SIG-M5 treated with dmso at 0.1 percent for 504 hours (cell line): Measurements from ENCODE around the gene FOXL2NB.
"Not testable (repeated sequence)": the region's sequence is repeated elsewhere in the genome, so short reads cannot be mapped to it uniquely, and the experiment has no call there.

Experiments
- DNase-seq: peaks from one replicate; lab custom pipeline; 2025; ENCODE audit not compliant: unreplicated experiment; lab: John Stamatoyannopoulos, UW

The FOXL2NB gene

GRCh38 chr3:138946663-138947494 is at the start of gene FOXL2NB, which contains the start of gene FOXL2:
FOXL2NB (plus strand) TSS chr3:138947217; CDS start chr3:138947365, 148 bp downstream.
FOXL2 (minus strand) TSS chr3:138947137; CDS start chr3:138946722, 415 bp downstream.
- peak; percentile 65 for DNase-seq

GRCh38 chr3:138898301-138898700 is 48.7 kb upstream of the FOXL2NB start:
- no peak for DNase-seq

- DNase-seq = no peak
Observed at GRCh38 chr3:138898708-138899107, 48.3 kb upstream of the FOXL2NB start.

GRCh38 chr3:138899351-138899991 is 47.5 kb upstream of the FOXL2NB start:
- no peak for DNase-seq

GRCh38 chr3:138901567-138901966 is 45.5 kb upstream of the FOXL2NB start:
- peak; percentile 65 for DNase-seq

GRCh38 chr3:138902171-138902570 is 44.8 kb upstream of the FOXL2NB start:
- no peak for DNase-seq

GRCh38 chr3:138907539-138907938 is 39.5 kb upstream of the FOXL2NB start:
- no peak for DNase-seq

GRCh38 chr3:138908846-138909245 is 38.2 kb upstream of the FOXL2NB start:
- peak; percentile 52 for DNase-seq

- DNase-seq = no peak
Observed at GRCh38 chr3:138909904-138910303, 37.1 kb upstream of the FOXL2NB start.

- DNase-seq = no peak
Observed at GRCh38 chr3:138911621-138912020, 35.4 kb upstream of the FOXL2NB start.

- DNase-seq = no peak
Observed at GRCh38 chr3:138912237-138912636, 34.8 kb upstream of the FOXL2NB start.

- no peak for DNase-seq
Observed at GRCh38 chr3:138913766-138914165, 33.3 kb upstream of the FOXL2NB start.

- DNase-seq = peak; percentile 91
Observed at GRCh38 chr3:138914870-138915502, 32.0 kb upstream of the FOXL2NB start.

- peak; percentile 92 for DNase-seq
Observed at GRCh38 chr3:138915503-138916498, 31.2 kb upstream of the FOXL2NB start.

- no peak for DNase-seq
Observed at GRCh38 chr3:138916824-138917223, 30.2 kb upstream of the FOXL2NB start.

GRCh38 chr3:138919325-138919724 is 27.7 kb upstream of the FOXL2NB start:
- DNase-seq = no peak

- DNase-seq = no peak
Observed at GRCh38 chr3:138921316-138922292, 25.4 kb upstream of the FOXL2NB start.

- not testable (repeated sequence) for DNase-seq
Observed at GRCh38 chr3:138922400-138922799, 24.6 kb upstream of the FOXL2NB start.

GRCh38 chr3:138923531-138923994 is 23.5 kb upstream of the FOXL2NB start:
- DNase-seq = peak; percentile 93
